SK-N-SH (cell line): ENCODE data around the gene TUBB2B. TPM values are rescaled to one million over a fixed set of nuclear protein-coding genes. Genes with fewer than 3 reads are reported as not detected.
"Not testable (repeated sequence)": the region's sequence is repeated elsewhere in the genome, so short reads cannot be mapped to it uniquely, and the experiment has no call there.

Experiments used
- CTCF ChIA-PET: fragments of 300-600, 350-600 bp; formaldehyde crosslinking; extraction: SDS; loops from one replicate; lab custom pipeline; 2021; lab: Yijun Ruan, JAX
- POLR2A ChIA-PET: fragments of 350-600 bp; sonication (Branson Sonifier 250); formaldehyde crosslinking; extraction: SDS; loops from one replicate; lab custom pipeline; 2020; ENCODE audit warnings: antibody characterized with exemption, inconsistent platforms; lab: Yijun Ruan, JAX
- DNase-seq: peaks from one replicate; pipeline ENCODE4 v3.0.0; 2012
- H2AFZ ChIP-seq: fragments of 200-600 bp; sonication (generic); 2 replicates; pipeline ENCODE4 v1.8.1; 2016; ENCODE audit warnings: antibody characterized with exemption, mild to moderate bottlenecking, low read depth
- H3F3A ChIP-seq: fragments of 200-600 bp; sonication (generic); replicated peaks from 2 replicates; pipeline ENCODE3; 2016; ENCODE audit warnings: antibody characterized with exemption, mild to moderate bottlenecking; ENCODE audit not compliant: insufficient read depth
- H3K27ac ChIP-seq, 2 experiments: fragments of 200-500 bp in 1 of 2; fragments of 200-600 bp in 1 of 2; sonication (Bioruptor generic) in 1 of 2; sonication (generic), shearing (Covaris generic) in 1 of 2; 2 replicates each; pipeline versions ENCODE4 v1.5.1 to v1.6.1; 2014 to 2016; ENCODE audit warnings: low read depth in 2 of 2, inconsistent platforms in 1 of 2, low read length in 1 of 2, mild to moderate bottlenecking in 1 of 2, mixed read lengths in 1 of 2
- H3K27me3 ChIP-seq: fragments of 200-600 bp; sonication (generic), shearing (Covaris generic); 2 replicates; pipeline ENCODE4 v1.6.1; 2016; ENCODE audit warnings: mixed run types; ENCODE audit not compliant: insufficient read depth
- H3K36me3 ChIP-seq, 2 experiments: fragments of 200-500 bp in 1 of 2; fragments of 200-600 bp in 1 of 2; sonication (Bioruptor generic) in 1 of 2; sonication (generic) in 1 of 2; replicated peaks in 1 of 2; 2 replicates each; pipeline versions ENCODE3 to v1.5.1; 2014 to 2016; ENCODE audit warnings: low read length in 1 of 2, mild to moderate bottlenecking in 1 of 2; ENCODE audit not compliant: insufficient read depth in 2 of 2, control insufficient read depth in 1 of 2
- H3K4me1 ChIP-seq, 2 experiments: fragments of 200-500 bp in 1 of 2; fragments of 200-600 bp in 1 of 2; sonication (Bioruptor generic) in 1 of 2; sonication (generic), shearing (Covaris generic) in 1 of 2; 2 replicates each; pipeline versions ENCODE4 v1.5.1 to v1.6.1; 2014 to 2016; ENCODE audit warnings: low read depth in 1 of 2, low read length in 1 of 2, mixed run types in 1 of 2; ENCODE audit not compliant: insufficient read depth in 2 of 2, control insufficient read depth in 1 of 2
- H3K4me2 ChIP-seq: fragments of 200-600 bp; sonication (generic), shearing (Covaris generic); 2 replicates; pipeline ENCODE4 v1.6.1; 2017; ENCODE audit warnings: mixed run types
- H3K4me3 ChIP-seq, 2 experiments: fragments of 200-500 bp in 1 of 2; fragments of 200-600 bp in 1 of 2; sonication (Bioruptor generic) in 1 of 2; sonication (generic), shearing (Covaris generic) in 1 of 2; 2 replicates each; pipeline versions ENCODE4 v1.5.1 to v1.8.1; 2014 to 2016; ENCODE audit warnings: low read depth in 2 of 2, inconsistent platforms in 1 of 2, low read length in 1 of 2, mild to moderate bottlenecking in 1 of 2, mixed read lengths in 1 of 2, moderate library complexity in 1 of 2
- H3K79me2 ChIP-seq: fragments of 200-600 bp; sonication (generic); 2 replicates; pipeline ENCODE4 v1.8.1; 2017; ENCODE audit warnings: mild to moderate bottlenecking; ENCODE audit not compliant: insufficient read depth
- H3K9ac ChIP-seq: fragments of 200-600 bp; sonication (generic); 2 replicates; pipeline ENCODE4 v1.6.1; 2017; ENCODE audit warnings: mixed run types
- H3K9me2 ChIP-seq: fragments of 200-600 bp; sonication (generic); 2 replicates; pipeline ENCODE4 v1.6.1; 2017; ENCODE audit warnings: mixed run types
- H3K9me3 ChIP-seq: fragments of 200-600 bp; sonication (generic); 2 replicates; pipeline ENCODE4 v1.6.1; 2017; ENCODE audit warnings: mixed run types, mild to moderate bottlenecking, moderate library complexity
- H4K20me1 ChIP-seq: fragments of 200-600 bp; sonication (generic); 2 replicates; pipeline ENCODE4 v1.6.1; 2017; ENCODE audit warnings: mild to moderate bottlenecking, mixed run types; ENCODE audit not compliant: insufficient read depth
- ELF1 ChIP-seq: IDR thresholded peaks from 2 replicates; pipeline ENCODE4 v1.4.0; 2012
- FOXM1 ChIP-seq: IDR thresholded peaks from 2 replicates; pipeline ENCODE4 v1.4.0; 2012; ENCODE audit warnings: low read depth, mild to moderate bottlenecking
- GABPA ChIP-seq: IDR thresholded peaks from 2 replicates; pipeline ENCODE4 v1.4.0; 2012; ENCODE audit warnings: low read depth, mild to moderate bottlenecking
- NRF1 ChIP-seq: IDR thresholded peaks from 2 replicates; pipeline ENCODE4 v1.6.1; 2012; ENCODE audit warnings: low read depth, mild to moderate bottlenecking, low read length
- POLR2AphosphoS5 ChIP-seq: IDR thresholded peaks from 2 replicates; pipeline ENCODE4 v1.6.1; 2012; ENCODE audit warnings: low read depth, low read length
- RAD21 ChIP-seq: IDR thresholded peaks from 2 replicates; pipeline ENCODE4 v1.6.1; 2012; ENCODE audit warnings: mild to moderate bottlenecking, low read length
- RCOR1 ChIP-seq: fragments of 150-350 bp; IDR thresholded peaks from 2 replicates; pipeline ENCODE4 v1.6.1; 2017; ENCODE audit warnings: antibody characterized with exemption, low read length
- RFX5 ChIP-seq: IDR thresholded peaks from 2 replicates; pipeline ENCODE4 v1.6.1; 2012; ENCODE audit warnings: mild to moderate bottlenecking, improper control_type of control experiment, low read length
- SIN3A ChIP-seq: IDR thresholded peaks from 2 replicates; pipeline ENCODE4 v1.6.1; 2012; ENCODE audit warnings: low read depth, mild to moderate bottlenecking, low read length, moderate library complexity, borderline replicate concordance
- TAF1 ChIP-seq: IDR thresholded peaks from 2 replicates; pipeline ENCODE4 v1.6.1; 2012; ENCODE audit warnings: low read depth, mild to moderate bottlenecking, low read length, moderate library complexity, borderline replicate concordance
- TEAD4 ChIP-seq: IDR thresholded peaks from 2 replicates; pipeline ENCODE4 v1.4.0; 2012; ENCODE audit warnings: mild to moderate bottlenecking, borderline replicate concordance; ENCODE audit not compliant: insufficient read depth
- WGBS: methylation state at CpG from one replicate; pipeline ENCODE4 v1.1.6; 2017; ENCODE audit warnings: low lambda C conversion rate; 5-methylcytosine and 5-hydroxymethylcytosine counted together
- polyA plus RNA-seq, 3 experiments: library from polyadenylated mRNA; depleted of rRNA; stranded (reverse); fragments of >200 nt; gene quantifications; 2 replicates each; pipeline ENCODE4 v1.2.3, GENCODE V29; 2012
- TF ChIP-seq, protein P1 (sequence below): fragments of 150-350 bp; IDR thresholded peaks from 2 replicates; pipeline ENCODE4 v1.6.1; 2017; ENCODE audit warnings: antibody characterized with exemption, low read length, low read depth, borderline replicate concordance
- TF ChIP-seq, protein P2 (sequence below): IDR thresholded peaks from 2 replicates; pipeline ENCODE4; 2012
- TF ChIP-seq, protein P3 (sequence below): fragments of 200-600 bp; sonication (generic); IDR thresholded peaks from 2 replicates; pipeline ENCODE4 v1.6.1; 2017; ENCODE audit warnings: antibody characterized with exemption, mild to moderate bottlenecking, moderate library complexity

The TUBB2B gene
- polyA plus RNA-seq, 1 of the 3 experiments (the other 2 are of a cell fraction), result 162 TPM

DNA sequence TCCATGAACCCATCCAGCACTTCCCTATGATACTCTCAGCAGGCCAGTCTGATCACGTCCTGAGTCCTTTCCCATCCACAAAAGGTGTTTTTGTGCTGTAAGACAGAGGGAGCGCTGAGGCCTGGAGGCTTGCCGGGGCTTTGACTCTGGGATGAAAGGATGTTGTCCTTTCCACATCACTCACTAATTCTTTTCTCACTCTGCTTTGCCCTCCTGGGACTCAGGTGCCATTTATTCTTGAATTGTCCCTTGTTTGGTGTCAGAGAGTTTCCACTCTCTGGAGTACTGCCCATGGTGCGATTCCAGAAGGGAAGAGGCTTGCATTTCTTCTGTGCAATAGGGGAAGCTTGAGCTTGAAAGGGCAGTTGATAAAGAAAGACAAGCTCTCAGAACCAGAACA is 15.3 kb upstream of the TUBB2B start:
- no peak for DNase-seq
- Histone ChIP-seq H3K9me3 (no peaks in the 10 kb centered on the region), H4K20me1 (no peaks in the 10 kb centered on the region), H3K9me2 (no peaks in the 10 kb centered on the region), H3K4me2 (no peak overlapping the region), H3F3A (peaks cover 12% of the 10 kb centered on the region), H3K27ac (no peak overlapping the region), H2AFZ (no peak overlapping the region), H3K36me3 (no peaks in the 10 kb centered on the region), H3K9ac (no peak overlapping the region), H3K79me2 (no peaks in the 10 kb centered on the region), H3K27me3 (no peaks in the 10 kb centered on the region), H3K4me1 (peaks cover 4 to 6% of the 10 kb centered on the region in 2 experiments; a peak in 2 of 4 replicates), H3K4me3 (no peak overlapping the region)
- 95% methylated on average over 4 of the region's 4 CpGs for WGBS
- no peak for TF ChIP-seq FOXM1
- TF ChIP-seq RFX5, result no peak
- TF ChIP-seq RCOR1, result no peak
- no peak for TF ChIP-seq TAF1
- TF ChIP-seq RAD21, result no peak
- TF ChIP-seq ELF1, result no peak
- TF ChIP-seq SIN3A, result no peak
- no peak for TF ChIP-seq TEAD4
- TF ChIP-seq, protein P1, sequence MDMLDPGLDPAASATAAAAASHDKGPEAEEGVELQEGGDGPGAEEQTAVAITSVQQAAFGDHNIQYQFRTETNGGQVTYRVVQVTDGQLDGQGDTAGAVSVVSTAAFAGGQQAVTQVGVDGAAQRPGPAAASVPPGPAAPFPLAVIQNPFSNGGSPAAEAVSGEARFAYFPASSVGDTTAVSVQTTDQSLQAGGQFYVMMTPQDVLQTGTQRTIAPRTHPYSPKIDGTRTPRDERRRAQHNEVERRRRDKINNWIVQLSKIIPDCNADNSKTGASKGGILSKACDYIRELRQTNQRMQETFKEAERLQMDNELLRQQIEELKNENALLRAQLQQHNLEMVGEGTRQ, result no peak
- TF ChIP-seq, protein P2, sequence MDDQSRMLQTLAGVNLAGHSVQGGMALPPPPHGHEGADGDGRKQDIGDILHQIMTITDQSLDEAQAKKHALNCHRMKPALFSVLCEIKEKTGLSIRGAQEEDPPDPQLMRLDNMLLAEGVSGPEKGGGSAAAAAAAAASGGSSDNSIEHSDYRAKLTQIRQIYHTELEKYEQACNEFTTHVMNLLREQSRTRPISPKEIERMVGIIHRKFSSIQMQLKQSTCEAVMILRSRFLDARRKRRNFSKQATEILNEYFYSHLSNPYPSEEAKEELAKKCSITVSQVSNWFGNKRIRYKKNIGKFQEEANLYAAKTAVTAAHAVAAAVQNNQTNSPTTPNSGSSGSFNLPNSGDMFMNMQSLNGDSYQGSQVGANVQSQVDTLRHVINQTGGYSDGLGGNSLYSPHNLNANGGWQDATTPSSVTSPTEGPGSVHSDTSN, result no peak
- TF ChIP-seq, protein P3, sequence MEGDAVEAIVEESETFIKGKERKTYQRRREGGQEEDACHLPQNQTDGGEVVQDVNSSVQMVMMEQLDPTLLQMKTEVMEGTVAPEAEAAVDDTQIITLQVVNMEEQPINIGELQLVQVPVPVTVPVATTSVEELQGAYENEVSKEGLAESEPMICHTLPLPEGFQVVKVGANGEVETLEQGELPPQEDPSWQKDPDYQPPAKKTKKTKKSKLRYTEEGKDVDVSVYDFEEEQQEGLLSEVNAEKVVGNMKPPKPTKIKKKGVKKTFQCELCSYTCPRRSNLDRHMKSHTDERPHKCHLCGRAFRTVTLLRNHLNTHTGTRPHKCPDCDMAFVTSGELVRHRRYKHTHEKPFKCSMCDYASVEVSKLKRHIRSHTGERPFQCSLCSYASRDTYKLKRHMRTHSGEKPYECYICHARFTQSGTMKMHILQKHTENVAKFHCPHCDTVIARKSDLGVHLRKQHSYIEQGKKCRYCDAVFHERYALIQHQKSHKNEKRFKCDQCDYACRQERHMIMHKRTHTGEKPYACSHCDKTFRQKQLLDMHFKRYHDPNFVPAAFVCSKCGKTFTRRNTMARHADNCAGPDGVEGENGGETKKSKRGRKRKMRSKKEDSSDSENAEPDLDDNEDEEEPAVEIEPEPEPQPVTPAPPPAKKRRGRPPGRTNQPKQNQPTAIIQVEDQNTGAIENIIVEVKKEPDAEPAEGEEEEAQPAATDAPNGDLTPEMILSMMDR, result no peak
- TF ChIP-seq GABPA, result no peak
- no peak for TF ChIP-seq POLR2AphosphoS5
- no peak for TF ChIP-seq NRF1
- CTCF ChIA-PET, result interaction anchor here (0.6 to 1.3 kb wide), 2 partner anchors 9 to 17 kb away, joined by 3 to 4 read pairs; no protein-coding TSS in a partner anchor
- POLR2A ChIA-PET, result no interaction called here

DNA sequence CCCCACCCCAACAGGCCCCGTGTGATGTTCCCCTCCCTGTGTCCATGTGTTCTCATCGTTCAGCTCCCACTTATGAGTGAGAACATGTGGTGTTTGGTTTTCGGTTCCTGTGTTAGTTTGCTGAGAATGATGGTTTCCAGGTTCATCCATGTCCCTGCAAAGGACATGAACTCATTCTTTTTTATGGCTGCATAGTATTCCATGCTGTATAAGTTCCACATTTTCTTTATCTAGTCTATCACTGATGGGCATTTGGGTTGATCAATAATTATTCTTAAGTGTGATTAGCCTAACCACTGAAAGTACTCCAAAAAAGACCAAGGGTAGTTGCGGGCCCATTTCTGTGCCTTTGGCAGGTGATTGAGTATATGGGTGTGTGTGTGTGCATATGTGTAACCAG is 14.3 kb upstream of the TUBB2B start:
- H3K4me2 ChIP-seq, H3K4me1 ChIP-seq, H3K27ac ChIP-seq, H3K4me3 ChIP-seq, H3K79me2 ChIP-seq, H2AFZ ChIP-seq, H3K9me2 ChIP-seq, H3K36me3 ChIP-seq, H3K9me3 ChIP-seq, H3K9ac ChIP-seq, H4K20me1 ChIP-seq, H3K27me3 ChIP-seq, H3F3A ChIP-seq, DNase-seq, POLR2A ChIA-PET: not testable (repeated sequence)
- CTCF ChIA-PET, result interaction anchor here (1.3 kb wide), 1 partner anchor 18 kb away, joined by 3 read pairs; no protein-coding TSS in a partner anchor
- WGBS, result 84% methylated on average over 4 of the region's 4 CpGs
